K562 (cell line): ENCODE measurements around the gene ABLIM2. TPM values are rescaled to one million over a fixed set of nuclear protein-coding genes. Genes with fewer than 3 reads are reported as not detected.

ENCODE experiments used
- ATAC-seq: fragments of 200-7000 bp; cut with Tn5 transposase; 3 replicates; pipeline ENCODE4 v1.9.1; 2020; ENCODE audit warnings: moderate library complexity
- BruUV-seq: library from RNA; stranded (reverse); fragments of 400-500 nt; replicated peaks from 2 replicates; lab custom pipeline; 2021; lab: Mats Ljungman, UMichigan
- CTCF ChIA-PET: fragments of 300-600 bp; formaldehyde crosslinking; extraction: SDS; loops from one replicate; lab custom pipeline; 2021; ENCODE audit warnings: low intra/inter-chr PET ratio; lab: Yijun Ruan, JAX
- POLR2A ChIA-PET: fragments of 300-600, 350-650 bp; sonication (Branson Sonifier 250); formaldehyde crosslinking; extraction: SDS; loops from one replicate; lab custom pipeline; 2021; ENCODE audit warnings: antibody characterized with exemption, inconsistent platforms; lab: Yijun Ruan, JAX
- DNase-seq, 4 experiments: peaks; one replicate each; pipeline versions ENCODE4 v3.0.0 to v3.0.0-alpha.2; 2011 to 2018; ENCODE audit warnings: low spot score in 3 of 4, mixed read lengths in 3 of 4; ENCODE audit errors: extremely low read depth in 1 of 4
- FAIRE-seq: peaks from 2 replicates; lab custom pipeline; 2011; peaks lifted over from hg19 to GRCh38; lab: Jason Lieb, UNC
- H2AFZ ChIP-seq: 2 replicates; pipeline ENCODE4 v1.6.0; 2011; ENCODE audit warnings: low read depth, low read length, control low read depth, inconsistent platforms
- H3K27ac ChIP-seq: fragments of 200-600 bp; 3 replicates; pipeline ENCODE4 v1.8.0; 2011; ENCODE audit warnings: low read depth, mild to moderate bottlenecking, control low read depth, inconsistent platforms, low read length, moderate library complexity, mixed read lengths; ENCODE audit errors: extremely low read depth
- H3K27me3 ChIP-seq, 2 experiments: fragments of 300-600 bp in 1 of 2; 2 replicates in 1 of 2; 3 replicates in 1 of 2; pipeline versions ENCODE4 v1.6.0 to v1.8.0; 2011; ENCODE audit warnings: inconsistent platforms in 2 of 2, low read length in 2 of 2, mild to moderate bottlenecking in 1 of 2, mixed read lengths in 1 of 2, moderate library complexity in 1 of 2; ENCODE audit not compliant: control insufficient read depth in 2 of 2, insufficient read depth in 2 of 2
- H3K36me3 ChIP-seq: fragments of 300-600 bp; 3 replicates; pipeline ENCODE4 v1.8.0; 2011; ENCODE audit warnings: mild to moderate bottlenecking, low read length, inconsistent platforms; ENCODE audit not compliant: control insufficient read depth, insufficient read depth
- H3K4me1 ChIP-seq, 2 experiments: fragments of 200-600 bp in 1 of 2; replicated peaks in 1 of 2; 2 replicates in 1 of 2; 3 replicates in 1 of 2; pipeline versions ENCODE4 v1.5.1 to v1.8.0; 2011; ENCODE audit warnings: inconsistent platforms in 2 of 2, low read length in 2 of 2, mild to moderate bottlenecking in 1 of 2, mixed read lengths in 1 of 2, moderate library complexity in 1 of 2; ENCODE audit not compliant: control insufficient read depth in 2 of 2, insufficient read depth in 2 of 2
- H3K4me2 ChIP-seq: 2 replicates; pipeline ENCODE4 v1.6.1; 2011; ENCODE audit warnings: low read length, control low read depth, inconsistent platforms, mixed read lengths; ENCODE audit not compliant: insufficient read depth
- H3K4me3 ChIP-seq: fragments of 200-600 bp; sonication (generic), shearing (Covaris generic); 2 replicates; pipeline ENCODE4 v1.5.1; 2016; ENCODE audit warnings: control low read depth, inconsistent platforms
- H3K79me2 ChIP-seq: fragments of 200-600 bp; 3 replicates; pipeline ENCODE4 v1.8.0; 2011; ENCODE audit warnings: low read length, inconsistent platforms; ENCODE audit not compliant: control insufficient read depth, insufficient read depth
- H3K9ac ChIP-seq, 2 experiments: 2 replicates each; pipeline versions ENCODE4 v1.6.0 to v1.6.1; 2011; ENCODE audit warnings: low read depth in 2 of 2, low read length in 2 of 2, control low read depth in 1 of 2, inconsistent platforms in 1 of 2, mild to moderate bottlenecking in 1 of 2, mixed read lengths in 1 of 2; ENCODE audit not compliant: insufficient read depth in 1 of 2
- H3K9me1 ChIP-seq: one replicate; pipeline ENCODE4 v1.6.0; 2011; ENCODE audit warnings: inconsistent platforms, mild to moderate bottlenecking, low read length, moderate library complexity; ENCODE audit not compliant: control insufficient read depth, insufficient read depth
- H3K9me3 ChIP-seq: replicated peaks from 2 replicates; pipeline ENCODE4 v1.5.1; 2011; ENCODE audit warnings: low read depth, low read length, inconsistent platforms; ENCODE audit not compliant: control insufficient read depth, insufficient read depth
- H4K20me1 ChIP-seq: replicated peaks from 2 replicates; pipeline ENCODE4 v1.6.1; 2011; ENCODE audit warnings: low read length, inconsistent platforms, mixed read lengths; ENCODE audit not compliant: control insufficient read depth, insufficient read depth
- DEAF1 ChIP-seq: fragments of 450-650 bp; formaldehyde crosslinking; IDR thresholded peaks from 2 replicates; pipeline ENCODE4 v1.4.0; 2020; ENCODE audit warnings: mild to moderate bottlenecking, moderate library complexity
- MLLT1 ChIP-seq, 2 experiments: fragments of 450-650 bp; IDR thresholded peaks; 2 replicates each; pipeline ENCODE4 v1.6.1; 2016
- PKNOX1 ChIP-seq: fragments of 450-650 bp; IDR thresholded peaks from 2 replicates; pipeline ENCODE4 v1.6.1; 2016
- PTBP1 ChIP-seq: fragments of 200-400 bp; formaldehyde crosslinking; IDR thresholded peaks from 2 replicates; pipeline ENCODE4 v1.6.1; 2017; ENCODE audit warnings: low read depth, low read length
- SP2 ChIP-seq: IDR thresholded peaks from 2 replicates; pipeline ENCODE4 v1.6.1; 2011; ENCODE audit warnings: mild to moderate bottlenecking, low read depth, low read length, moderate library complexity; ENCODE audit not compliant: poor library complexity, severe bottlenecking; ENCODE audit errors: extremely low read depth
- ZNF586 ChIP-seq: fragments of 450-650 bp; formaldehyde crosslinking; conservative IDR thresholded peaks from 2 replicates; pipeline ENCODE4 v1.4.0; 2020; ENCODE audit warnings: mild to moderate bottlenecking, moderate library complexity
- WGBS: fragments of 100-300 bp; shearing (Covaris generic); methylation state at CpG from one replicate; pipeline ENCODE4 v1.1.6; 2016; ENCODE audit warnings: low coverage, mixed read lengths; ENCODE audit not compliant: insufficient coverage; ENCODE audit errors: missing lambda C conversion rate; 5-methylcytosine and 5-hydroxymethylcytosine counted together
- in situ Hi-C: fragments of 300-500 bp; cut with MboI; formaldehyde crosslinking; loops from 4 replicates; pipeline ENCODE4 v1.15.0; 2018; ENCODE audit warnings: inconsistent platforms, mixed read lengths
- intact Hi-C: fragments of 100-400 bp; cut with micrococcal nuclease; formaldehyde crosslinking; loops from 2 replicates; pipeline ENCODE4 v1.14.2; 2022
- polyA plus RNA-seq, 8 experiments: library from polyadenylated mRNA; depleted of rRNA in 4 of 8; stranded (reverse) in 5 of 8; unstranded in 3 of 8; fragments of >200 nt; fragmentation: Nextera tagmentation in 2 of 8; fragmentation: Illumina TruSeq in 1 of 8; extraction: Ambion mirVana in 2 of 8; extraction: Trizol in 1 of 8; gene quantifications; 2 replicates each; pipeline versions ENCODE4 v1.2.1 to v1.2.3, GENCODE V29; 2011 to 2014; ENCODE audit warnings: inconsistent platforms in 1 of 8, missing spikeins in 1 of 8
- total RNA-seq, 7 experiments: library from RNA; depleted of rRNA in 6 of 7; stranded (reverse); fragments of >200 nt in 6 of 7; fragmentation: Illumina TruSeq in 2 of 7; extraction: Trizol in 2 of 7; gene quantifications; 2 replicates each; pipeline versions ENCODE4 v1.2.1 to v1.2.3, GENCODE V29; 2011 to 2021; ENCODE audit warnings: low replicate concordance in 1 of 7
- TF ChIP-seq, protein P1 (sequence below), 2 experiments: fragments of 450-650 bp; conservative IDR thresholded peaks; 2 replicates each; pipeline ENCODE4 v1.6.1; 2017; ENCODE audit warnings: mild to moderate bottlenecking in 2 of 2, moderate library complexity in 2 of 2

The ABLIM2 gene
- total and polyA plus RNA-seq, 9 of the 15 experiments (the other 6 are each of a cell fraction or from before 2014, with no cell fraction given), result not detected

GRCh38 chr4:8009097-8009496, 149.5 kb downstream of the ABLIM2 start:
- ChIA-PET CTCF (no interaction called here), POLR2A (interaction anchor here (1.0 kb wide), 1 partner anchor 16 kb away, joined by 4 read pairs; no protein-coding TSS in a partner anchor)
- TF ChIP-seq, protein P1, sequence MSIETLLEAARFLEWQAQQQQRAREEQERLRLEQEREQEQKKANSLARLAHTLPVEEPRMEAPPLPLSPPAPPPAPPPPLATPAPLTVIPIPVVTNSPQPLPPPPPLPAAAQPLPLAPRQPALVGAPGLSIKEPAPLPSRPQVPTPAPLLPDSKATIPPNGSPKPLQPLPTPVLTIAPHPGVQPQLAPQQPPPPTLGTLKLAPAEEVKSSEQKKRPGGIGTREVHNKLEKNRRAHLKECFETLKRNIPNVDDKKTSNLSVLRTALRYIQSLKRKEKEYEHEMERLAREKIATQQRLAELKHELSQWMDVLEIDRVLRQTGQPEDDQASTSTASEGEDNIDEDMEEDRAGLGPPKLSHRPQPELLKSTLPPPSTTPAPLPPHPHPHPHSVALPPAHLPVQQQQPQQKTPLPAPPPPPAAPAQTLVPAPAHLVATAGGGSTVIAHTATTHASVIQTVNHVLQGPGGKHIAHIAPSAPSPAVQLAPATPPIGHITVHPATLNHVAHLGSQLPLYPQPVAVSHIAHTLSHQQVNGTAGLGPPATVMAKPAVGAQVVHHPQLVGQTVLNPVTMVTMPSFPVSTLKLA (conservative IDR thresholded peaks at IDR 0.05), result no peak
- no peak for TF ChIP-seq PKNOX1
- no peak for TF ChIP-seq MLLT1 (IDR thresholded peaks at IDR 0.05)
- TF ChIP-seq DEAF1 (CRISPR knock-in tag), result no peak
- no peak for TF ChIP-seq PTBP1
- TF ChIP-seq SP2, result no peak
- TF ChIP-seq ZNF586 (CRISPR knock-in tag), result no peak
- Histone ChIP-seq H3K79me2 (no peaks in the 10 kb centered on the region), H3K36me3 (no peaks in the 10 kb centered on the region), H2AFZ (no peak overlapping the region), H3K9me1 (no peaks in the 10 kb centered on the region), H3K4me2 (no peak overlapping the region), H3K4me1 (no peaks in the 10 kb centered on the region), H3K9ac (no peak overlapping the region), H4K20me1 (no peaks in the 10 kb centered on the region; the same call in none of the 2 replicates), H3K4me3 (no peak overlapping the region), H3K27ac (no peak overlapping the region), H3K27me3 (peaks cover 16 to 75% of the 10 kb centered on the region in 2 experiments; a peak in 4 of 5 replicates), H3K9me3 (no peaks in the 10 kb centered on the region)
- no peak for DNase-seq
- in situ Hi-C loops (no loop called here), intact Hi-C loops (no loop called here)
- no peak for ATAC-seq
- no peak for FAIRE-seq
- no TSS peak for BruUV-seq
- 2% methylated on average over 5 of the region's 5 CpGs for WGBS
